Fibroblast of the aortic adventitia (primary cell): Measurements from ENCODE around the gene RELN. TPM values are rescaled to one million over a fixed set of nuclear protein-coding genes. Genes with fewer than 3 reads are reported as not detected.

ENCODE experiments used
- DNase-seq: peaks from one replicate; pipeline ENCODE4 v3.0.0-alpha.2; 2010; ENCODE audit warnings: low read depth
- H3K4me3 ChIP-seq: 2 replicates; pipeline ENCODE4 v1.5.1; 2011; ENCODE audit warnings: low read depth, mild to moderate bottlenecking, control low read depth, low read length, moderate library complexity
- total RNA-seq: library from RNA; depleted of rRNA; stranded (reverse); fragments of >200 nt; gene quantifications from 2 replicates; pipeline ENCODE4 v1.2.3, GENCODE V29; 2012; ENCODE audit warnings: low replicate concordance
- TF ChIP-seq, protein P1 (sequence below): IDR thresholded peaks from 2 replicates; pipeline ENCODE4 v1.5.1; 2011; ENCODE audit warnings: mild to moderate bottlenecking, low read length, control low read depth, inconsistent platforms; ENCODE audit not compliant: insufficient read depth

Gene RELN
- total RNA-seq, 1 donor: 88.7 TPM

DNA sequence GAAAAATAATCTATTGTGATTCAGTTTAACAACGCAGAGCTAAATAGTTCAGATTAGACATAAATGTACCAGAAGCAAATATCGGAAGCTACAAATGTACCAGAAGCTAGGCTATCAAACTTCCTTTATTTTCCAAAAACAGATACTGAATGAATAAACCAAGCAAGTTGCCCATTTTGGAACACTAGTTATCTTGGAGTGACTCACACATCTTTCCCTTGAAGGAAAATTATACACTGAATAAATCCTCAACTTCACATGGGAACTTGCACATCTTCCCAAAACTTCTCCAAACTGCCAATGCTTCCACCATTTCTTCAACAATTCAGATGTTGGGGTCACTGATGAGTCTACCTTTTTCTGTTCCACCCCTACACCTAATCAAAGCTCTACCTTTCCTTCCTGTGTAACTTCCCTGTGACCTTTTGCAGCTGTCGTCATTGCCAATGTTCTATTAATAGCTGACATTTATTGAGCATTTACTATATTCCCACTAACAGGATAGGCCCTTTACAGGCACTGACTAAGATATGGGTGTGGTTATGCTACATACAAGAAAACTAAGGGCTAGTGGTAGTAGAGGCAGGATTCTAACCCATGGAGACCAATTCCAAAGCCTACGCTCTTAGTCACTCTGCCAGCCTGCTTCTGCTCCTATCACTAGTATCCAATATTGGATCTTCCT lies 22.7 kb downstream of the RELN start:
- H3K4me3 ChIP-seq: no peak overlapping the region
- no peak for DNase-seq
- TF ChIP-seq, protein P1, sequence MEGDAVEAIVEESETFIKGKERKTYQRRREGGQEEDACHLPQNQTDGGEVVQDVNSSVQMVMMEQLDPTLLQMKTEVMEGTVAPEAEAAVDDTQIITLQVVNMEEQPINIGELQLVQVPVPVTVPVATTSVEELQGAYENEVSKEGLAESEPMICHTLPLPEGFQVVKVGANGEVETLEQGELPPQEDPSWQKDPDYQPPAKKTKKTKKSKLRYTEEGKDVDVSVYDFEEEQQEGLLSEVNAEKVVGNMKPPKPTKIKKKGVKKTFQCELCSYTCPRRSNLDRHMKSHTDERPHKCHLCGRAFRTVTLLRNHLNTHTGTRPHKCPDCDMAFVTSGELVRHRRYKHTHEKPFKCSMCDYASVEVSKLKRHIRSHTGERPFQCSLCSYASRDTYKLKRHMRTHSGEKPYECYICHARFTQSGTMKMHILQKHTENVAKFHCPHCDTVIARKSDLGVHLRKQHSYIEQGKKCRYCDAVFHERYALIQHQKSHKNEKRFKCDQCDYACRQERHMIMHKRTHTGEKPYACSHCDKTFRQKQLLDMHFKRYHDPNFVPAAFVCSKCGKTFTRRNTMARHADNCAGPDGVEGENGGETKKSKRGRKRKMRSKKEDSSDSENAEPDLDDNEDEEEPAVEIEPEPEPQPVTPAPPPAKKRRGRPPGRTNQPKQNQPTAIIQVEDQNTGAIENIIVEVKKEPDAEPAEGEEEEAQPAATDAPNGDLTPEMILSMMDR: no peak

DNA sequence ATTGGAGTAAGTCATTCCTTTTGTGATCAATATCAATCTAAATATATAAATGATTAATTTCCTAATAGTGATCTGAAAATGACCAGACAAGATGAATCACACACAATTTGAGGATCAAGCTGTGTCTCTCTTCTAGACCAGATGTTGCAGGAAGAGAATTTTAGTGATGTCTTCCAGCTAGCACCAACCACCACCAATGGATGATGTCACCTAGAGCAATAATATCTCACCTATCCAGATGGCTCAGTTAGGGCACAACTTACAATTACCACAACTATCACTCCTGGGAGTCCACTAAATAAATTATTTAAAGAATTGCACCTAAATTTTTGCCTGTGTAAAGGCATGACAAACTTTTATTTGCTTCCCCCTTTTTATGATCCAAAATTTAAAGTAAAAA lies 25.2 kb downstream of the RELN start:
- TF ChIP-seq, protein P1: no peak
- no peak overlapping the region for H3K4me3 ChIP-seq
- no peak for DNase-seq

DNA sequence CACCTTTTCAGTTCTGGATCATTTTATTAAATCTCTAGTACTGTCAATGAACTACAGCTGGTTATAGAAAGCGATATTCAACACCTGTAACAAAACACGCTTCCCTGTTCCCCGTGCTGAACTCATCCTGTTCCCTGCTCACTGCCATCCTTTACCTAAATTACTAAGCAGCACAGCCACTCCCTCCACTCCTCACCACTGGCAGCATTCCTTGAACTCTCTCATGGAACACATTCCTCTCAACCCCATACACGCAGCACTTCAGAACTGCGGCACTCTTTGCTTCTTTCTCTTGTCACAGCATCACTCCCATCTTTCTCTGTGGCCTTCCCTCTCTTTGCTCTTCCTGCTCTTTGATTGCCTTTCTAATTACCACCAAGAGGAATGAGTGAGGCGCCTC lies 27.4 kb downstream of the RELN start:
- no peak for DNase-seq
- TF ChIP-seq, protein P1: no peak
- H3K4me3 ChIP-seq: no peak overlapping the region

DNA sequence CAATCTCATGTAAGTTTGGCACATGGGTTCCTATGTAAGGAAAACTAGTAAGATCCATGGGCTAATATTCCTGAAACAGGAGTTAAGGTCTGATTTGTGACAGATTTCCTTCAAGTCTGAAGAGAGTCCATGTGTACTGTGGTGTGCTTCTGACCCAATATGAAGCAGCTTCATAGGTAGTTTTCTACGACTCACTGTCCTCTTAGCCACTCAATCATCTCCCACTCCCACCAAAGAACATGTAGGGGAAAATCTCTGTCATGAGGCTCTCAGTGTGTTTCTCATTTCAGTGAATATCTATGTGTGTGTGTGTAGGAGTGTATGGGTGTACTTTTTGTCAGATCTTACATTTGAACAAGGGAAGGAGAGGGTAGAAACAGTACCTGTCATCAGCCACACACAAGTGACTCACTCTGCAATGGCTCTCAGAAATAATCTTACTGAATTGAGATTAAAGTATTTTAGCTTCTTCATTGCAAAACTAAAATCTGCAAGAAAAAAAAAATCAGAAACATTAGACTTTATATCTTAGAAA lies 31.1 kb downstream of the RELN start:
- H3K4me3 ChIP-seq: no peak overlapping the region
- DNase-seq: no peak
- TF ChIP-seq, protein P1: no peak

DNA sequence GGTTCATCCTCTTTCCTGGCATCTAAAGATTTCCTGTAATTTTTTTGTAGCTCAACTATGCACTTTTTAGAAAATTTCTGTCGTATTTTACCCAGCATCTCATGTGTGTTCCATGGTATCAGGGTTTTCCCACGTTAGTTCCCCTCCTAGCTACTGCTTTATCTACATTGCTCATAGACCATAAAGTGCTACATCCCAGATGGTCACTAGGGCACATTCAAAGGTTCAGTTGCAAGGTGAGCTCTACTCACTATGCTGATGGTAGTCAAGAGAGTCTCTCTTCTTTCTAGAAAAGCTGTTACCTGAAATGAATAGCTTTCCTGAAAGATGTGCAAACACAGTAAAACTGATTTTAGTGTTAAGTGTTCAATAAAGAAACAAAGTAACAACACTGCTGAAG lies 33.5 kb downstream of the RELN start:
- DNase-seq: no peak
- TF ChIP-seq, protein P1: no peak
- H3K4me3 ChIP-seq: no peak overlapping the region

DNA sequence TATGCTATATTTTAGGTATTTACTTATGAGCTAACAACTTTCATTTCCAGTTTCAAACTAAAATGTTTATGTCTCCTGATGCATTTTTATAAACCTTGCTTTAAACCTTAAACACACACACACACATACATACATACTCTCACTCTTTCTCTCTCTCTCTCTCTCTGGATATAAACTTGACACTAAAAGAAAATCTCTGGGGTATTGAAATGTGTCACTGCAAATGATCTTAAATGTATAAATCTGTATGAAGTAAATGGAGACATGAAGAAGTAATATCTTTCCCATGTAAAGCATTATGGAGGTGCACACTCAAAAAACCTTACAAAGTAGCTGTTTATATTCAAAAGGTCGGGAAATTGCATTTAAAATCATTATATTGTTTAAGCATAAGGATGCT lies 37.0 kb downstream of the RELN start:
- no peak overlapping the region for H3K4me3 ChIP-seq
- TF ChIP-seq, protein P1: no peak
- DNase-seq: no peak

DNA sequence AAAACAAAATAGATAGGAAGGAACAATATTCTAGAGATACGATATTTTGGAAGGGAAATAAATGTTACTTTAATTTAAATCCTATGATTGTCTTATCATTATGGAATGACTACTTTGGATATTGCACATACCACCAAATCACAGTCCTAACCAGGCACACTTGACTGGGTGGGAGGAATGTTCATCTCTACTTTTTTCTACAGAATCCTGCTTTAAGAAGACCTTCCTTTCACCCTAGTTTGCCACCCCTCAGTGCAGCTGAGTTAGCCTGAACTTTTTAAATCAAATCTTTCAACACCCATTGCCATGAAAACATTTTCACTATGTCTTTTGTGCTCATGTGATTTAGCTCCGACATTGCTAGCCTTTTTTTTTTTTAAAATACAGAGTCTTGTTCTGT lies 38.1 kb downstream of the RELN start:
- DNase-seq: no peak

More for the DNA sequence above, 38.1 kb downstream of the RELN start:
- TF ChIP-seq, protein P1: no peak
- no peak overlapping the region for H3K4me3 ChIP-seq
